Measurements from ENCODE around the gene RAB11FIP4.

The RAB11FIP4 gene

DNA sequence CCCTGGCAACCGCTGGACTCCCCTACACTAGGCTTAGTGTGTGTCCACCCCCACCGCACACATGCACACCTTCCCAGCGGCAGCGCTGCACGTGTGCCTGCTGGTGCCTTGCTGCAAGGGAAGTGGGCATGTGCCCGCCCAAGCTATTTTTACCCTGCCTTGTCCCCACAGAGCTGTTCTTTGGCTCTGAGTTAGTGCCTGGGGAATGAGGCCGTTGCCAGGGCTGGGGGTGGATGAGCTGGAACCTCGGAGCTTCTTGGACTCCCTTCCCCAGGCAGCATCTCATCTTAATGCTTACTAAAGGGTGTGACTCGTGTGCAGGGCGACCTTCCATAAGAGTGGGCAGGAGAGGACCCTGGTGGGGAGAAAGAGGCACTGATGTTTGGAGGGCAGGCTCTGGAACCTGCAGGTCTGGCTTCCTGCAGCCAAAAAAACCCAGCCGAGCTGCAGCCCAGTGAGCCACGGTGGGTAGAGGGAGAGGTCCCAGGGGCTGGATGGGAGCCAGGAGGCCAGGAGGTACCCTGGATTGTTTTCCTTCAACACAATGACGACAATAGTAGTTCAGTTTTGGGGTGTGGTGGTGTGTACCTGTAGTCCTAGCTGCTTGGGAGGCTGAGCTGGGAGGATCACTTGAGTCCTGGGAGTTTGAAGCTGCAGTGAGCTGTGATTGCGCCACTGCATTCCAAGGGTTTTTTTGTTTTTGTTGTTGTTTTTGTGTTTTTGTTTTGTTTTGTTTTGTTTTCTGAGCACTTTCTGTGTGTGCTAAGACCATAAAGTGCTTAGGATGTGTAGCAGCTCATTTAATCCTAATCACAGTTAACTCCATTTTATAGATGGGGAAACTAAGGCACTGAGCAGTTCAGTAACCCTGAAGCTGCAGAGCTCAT is 119.1 kb downstream of the RAB11FIP4 start:
- no peaks in the 10 kb centered on the region for H3K36me3 ChIP-seq
- peaks cover 0 to 10% (median 0%) of the 10 kb centered on the region in 11 experiments; a peak in 2 of 22 replicates for H3K27me3 ChIP-seq
- peak overlapping the region in 8 of 11 experiments; percentile 59 to 73 (median 69); a peak in 15 of 22 replicates for H3K9ac ChIP-seq
- peak overlapping the region in 8 of 11 experiments; percentile 64 to 80 (median 70); a peak in 16 of 22 replicates for H3K27ac ChIP-seq
- TF ChIP-seq Cebpa-rat (IDR thresholded peaks at IDR 0.05): no peak
- peak overlapping the region; percentile 90 to 99 (median 95) for H3K4me2 ChIP-seq
- H3K4me1 ChIP-seq: peaks cover 49 to 92% (median 82%) of the 10 kb centered on the region in 10 experiments
- peaks cover 0 to 17% (median 0%) of the 10 kb centered on the region in 11 experiments; a peak in 5 of 22 replicates for H4K20me1 ChIP-seq
- H3K9me3 ChIP-seq (replicated peaks in 1 of 11): no peaks in the 10 kb centered on the region
- H3K4me3 ChIP-seq: peak overlapping the region in 7 of 10 experiments; percentile 1 to 44 (median 31); a peak in 8 of 20 replicates

DNA sequence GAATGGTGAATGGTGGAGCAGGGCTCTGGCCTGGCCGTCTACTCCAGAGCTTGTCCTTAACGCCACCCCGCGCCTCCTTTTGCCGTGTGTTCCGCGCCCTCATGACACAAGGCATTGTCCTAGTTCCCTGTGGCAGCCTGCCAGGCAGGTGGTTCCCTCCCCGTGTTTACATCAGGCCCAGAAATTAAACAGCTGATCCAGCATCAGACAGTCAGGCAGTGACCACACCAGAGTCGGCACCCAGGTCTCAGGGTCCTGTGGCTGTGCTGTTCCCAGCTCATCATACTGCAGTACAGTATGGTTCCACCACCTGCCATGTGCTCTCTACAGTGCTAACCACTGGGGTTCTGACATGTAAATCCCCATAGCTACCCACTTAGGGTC is 119.7 kb downstream of the RAB11FIP4 start:
- peak overlapping the region in 7 of 11 experiments; percentile 59 to 73 (median 70); a peak in 8 of 22 replicates for H3K9ac ChIP-seq
- peaks cover 49 to 95% (median 85%) of the 10 kb centered on the region in 10 experiments for H3K4me1 ChIP-seq
- peak overlapping the region in 1 of 10 experiments; percentile 9; a peak in 1 of 20 replicates for H3K4me3 ChIP-seq
- no peaks in the 10 kb centered on the region for H3K36me3 ChIP-seq
- H3K4me2 ChIP-seq: peak overlapping the region; percentile 90 to 99 (median 95)
- peaks cover 0 to 19% (median 0%) of the 10 kb centered on the region in 11 experiments; a peak in 5 of 22 replicates for H4K20me1 ChIP-seq
- H3K27me3 ChIP-seq: peaks cover 0 to 10% (median 0%) of the 10 kb centered on the region in 11 experiments; a peak in 2 of 22 replicates
- H3K27ac ChIP-seq: peak overlapping the region in 7 of 11 experiments; percentile 64 to 80 (median 71); a peak in 12 of 22 replicates
- TF ChIP-seq Cebpa-rat (IDR thresholded peaks at IDR 0.05): no peak
- no peaks in the 10 kb centered on the region for H3K9me3 ChIP-seq (replicated peaks in 1 of 11)

DNA sequence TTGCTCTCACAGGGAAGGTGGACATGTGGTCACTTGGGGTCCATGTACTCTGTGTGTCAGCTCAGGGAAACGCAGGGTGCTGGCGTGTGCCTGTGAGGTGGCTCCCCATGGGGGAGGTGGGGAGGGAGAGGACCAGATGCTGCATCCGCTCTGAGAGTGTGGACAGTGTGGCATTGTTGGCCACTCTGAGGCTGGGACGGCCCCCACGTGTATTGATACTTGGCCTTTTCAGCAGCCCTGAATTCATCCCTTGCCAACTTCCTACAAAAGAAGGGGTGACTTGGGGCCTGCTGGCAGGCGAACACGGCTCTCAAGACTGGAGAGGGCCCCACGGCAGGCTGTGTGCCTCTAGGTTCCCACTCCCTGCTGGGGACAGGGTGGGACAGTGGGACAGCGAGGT is 120.1 kb downstream of the RAB11FIP4 start:
- H3K27ac ChIP-seq: peak overlapping the region in 8 of 11 experiments; percentile 29 to 80 (median 70); a peak in 13 of 22 replicates
- peaks cover 49 to 98% (median 85%) of the 10 kb centered on the region in 10 experiments for H3K4me1 ChIP-seq
- H3K4me3 ChIP-seq: peak overlapping the region in 1 of 10 experiments; percentile 9; a peak in 2 of 20 replicates
- no peaks in the 10 kb centered on the region for H3K36me3 ChIP-seq
- no peak for TF ChIP-seq Cebpa-rat (IDR thresholded peaks at IDR 0.05)
- peak overlapping the region in 6 of 11 experiments; percentile 13 to 73 (median 70); a peak in 8 of 22 replicates for H3K9ac ChIP-seq
- H4K20me1 ChIP-seq: peaks cover 0 to 19% (median 0%) of the 10 kb centered on the region in 11 experiments; a peak in 5 of 22 replicates
- peak overlapping the region; percentile 90 to 99 (median 95) for H3K4me2 ChIP-seq
- no peaks in the 10 kb centered on the region for H3K9me3 ChIP-seq (replicated peaks in 1 of 11)
- H3K27me3 ChIP-seq: peaks cover 0 to 10% (median 0%) of the 10 kb centered on the region in 11 experiments; a peak in 2 of 22 replicates

DNA sequence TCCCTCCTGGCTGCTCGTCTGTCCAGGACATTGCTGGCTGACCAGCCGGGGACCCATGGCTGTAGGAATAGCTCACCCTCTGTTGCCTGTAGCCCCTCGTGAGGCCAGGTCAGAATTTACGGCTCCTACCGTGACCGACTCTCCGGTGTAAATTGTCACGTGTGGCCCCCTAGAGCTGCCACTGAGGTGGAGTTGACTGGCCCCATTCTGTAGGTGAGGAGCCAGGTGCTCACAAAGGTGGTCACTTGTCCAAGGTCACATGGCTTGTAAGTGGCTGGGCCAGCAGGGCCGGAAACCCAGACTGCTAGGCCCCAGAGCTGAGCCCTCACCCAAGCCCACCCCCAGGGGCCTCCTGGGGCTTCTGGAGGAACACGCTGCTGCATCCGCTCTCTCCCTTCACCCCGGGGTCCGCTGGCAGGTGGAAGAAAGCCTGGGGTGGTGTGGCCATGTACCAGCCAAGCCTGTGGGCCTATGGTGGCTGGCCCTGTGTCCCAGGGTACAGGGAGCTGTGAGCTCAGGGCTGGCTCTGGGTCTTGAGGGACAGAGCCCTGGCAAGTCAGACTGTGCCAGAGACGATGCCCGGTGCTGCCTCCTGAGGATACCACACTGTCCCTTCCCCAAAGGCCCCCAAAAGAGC is 120.7 kb downstream of the RAB11FIP4 start:
- H3K27ac ChIP-seq: peak overlapping the region in 8 of 11 experiments; percentile 29 to 80 (median 70); a peak in 14 of 22 replicates
- H3K36me3 ChIP-seq: no peaks in the 10 kb centered on the region
- no peak for TF ChIP-seq Cebpa-rat (IDR thresholded peaks at IDR 0.05)
- peak overlapping the region in 10 of 11 experiments; percentile 13 to 73 (median 47); a peak in 13 of 22 replicates for H3K9ac ChIP-seq
- peak overlapping the region; percentile 30 to 99 (median 95); a peak in 20 of 22 replicates for H3K4me2 ChIP-seq
- H4K20me1 ChIP-seq: peaks cover 0 to 19% (median 0%) of the 10 kb centered on the region in 11 experiments; a peak in 5 of 22 replicates
- H3K4me3 ChIP-seq: no peak overlapping the region; a peak in 2 of 20 replicates
- peaks cover 0 to 10% (median 0%) of the 10 kb centered on the region in 11 experiments; a peak in 2 of 22 replicates for H3K27me3 ChIP-seq
- H3K9me3 ChIP-seq (replicated peaks in 1 of 11): no peaks in the 10 kb centered on the region
- peaks cover 49 to 94% (median 86%) of the 10 kb centered on the region in 10 experiments for H3K4me1 ChIP-seq

DNA sequence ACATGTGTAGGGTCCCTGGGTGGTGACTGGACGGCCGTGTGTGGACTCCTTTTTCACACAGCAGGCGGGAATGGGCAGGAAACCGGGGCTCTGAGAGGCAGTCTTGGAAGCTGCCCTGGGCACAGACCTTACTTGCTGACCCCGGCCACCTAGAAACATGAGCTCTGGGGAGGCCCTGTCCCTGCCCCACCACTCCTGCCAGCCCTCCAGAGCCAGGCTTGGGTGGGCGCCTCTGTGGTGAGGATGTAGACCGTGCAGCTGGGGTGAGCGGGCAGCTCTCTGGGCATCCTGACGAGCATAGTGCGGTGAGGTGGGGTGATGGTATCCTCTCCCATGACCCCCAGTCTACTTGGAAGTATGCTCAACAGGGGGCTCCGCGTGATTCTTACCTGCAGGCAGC is 121.3 kb downstream of the RAB11FIP4 start:
- H3K27ac ChIP-seq: peak overlapping the region in 8 of 11 experiments; percentile 29 to 80 (median 70); a peak in 13 of 22 replicates
- H3K4me2 ChIP-seq: peak overlapping the region; percentile 30 to 99 (median 95); a peak in 19 of 22 replicates
- peaks cover 0 to 2% (median 0%) of the 10 kb centered on the region in 11 experiments; a peak in 1 of 22 replicates for H3K36me3 ChIP-seq
- H3K27me3 ChIP-seq: peaks cover 0 to 10% (median 0%) of the 10 kb centered on the region in 11 experiments; a peak in 2 of 22 replicates
- peaks cover 48 to 94% (median 84%) of the 10 kb centered on the region in 10 experiments for H3K4me1 ChIP-seq
- H3K9me3 ChIP-seq (replicated peaks in 1 of 11): no peaks in the 10 kb centered on the region
- H3K4me3 ChIP-seq: no peak overlapping the region; a peak in 1 of 20 replicates
- H3K9ac ChIP-seq: peak overlapping the region in 8 of 11 experiments; percentile 15 to 73 (median 64); a peak in 11 of 22 replicates
- H4K20me1 ChIP-seq: peaks cover 0 to 19% (median 0%) of the 10 kb centered on the region in 11 experiments; a peak in 5 of 22 replicates
- TF ChIP-seq Cebpa-rat (IDR thresholded peaks at IDR 0.05): no peak

- H4K20me1 ChIP-seq: peaks cover 0 to 19% (median 0%) of the 10 kb centered on the region in 11 experiments; a peak in 4 of 22 replicates
- H3K9me3 ChIP-seq (replicated peaks in 1 of 11): no peaks in the 10 kb centered on the region
- peaks cover 0 to 10% (median 0%) of the 10 kb centered on the region in 11 experiments; a peak in 7 of 22 replicates for H3K36me3 ChIP-seq
- peak overlapping the region in 3 of 11 experiments; percentile 9 to 41 (median 26); a peak in 2 of 22 replicates for H3K9ac ChIP-seq
- peak overlapping the region in 3 of 11 experiments; percentile 4 to 50 (median 28); a peak in 6 of 22 replicates for H3K27ac ChIP-seq
- H3K4me3 ChIP-seq: no peak overlapping the region
- peaks cover 38 to 83% (median 73%) of the 10 kb centered on the region in 10 experiments for H3K4me1 ChIP-seq
- no peak for TF ChIP-seq Cebpa-rat (IDR thresholded peaks at IDR 0.05)
- peaks cover 0 to 10% (median 0%) of the 10 kb centered on the region in 11 experiments; a peak in 2 of 22 replicates for H3K27me3 ChIP-seq
- H3K4me2 ChIP-seq: peak overlapping the region in 9 of 11 experiments; percentile 8 to 99 (median 96); a peak in 17 of 22 replicates
Observed at GRCh38 chr17:31513731-31514427, 122.4 kb downstream of the RAB11FIP4 start.

DNA sequence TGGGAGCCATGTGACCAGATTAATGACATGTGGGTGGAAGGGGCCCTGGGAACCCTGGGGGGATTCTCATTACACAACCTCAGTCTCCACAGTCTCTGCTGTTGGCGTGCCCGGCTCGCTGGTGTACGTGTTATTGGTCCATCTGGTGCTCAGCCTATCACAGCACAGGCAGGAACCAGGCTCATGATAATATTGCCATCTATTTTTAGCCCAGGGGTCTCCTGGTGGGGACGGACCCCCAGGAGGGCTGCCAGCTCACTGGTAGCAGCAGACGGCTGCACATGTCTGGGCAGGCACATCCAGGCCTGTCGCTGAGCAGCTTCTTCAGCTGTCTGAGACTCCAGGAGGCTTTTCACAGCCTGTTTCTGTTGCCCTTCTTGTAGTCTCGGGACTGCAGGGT is 123.8 kb downstream of the RAB11FIP4 start:
- H3K9me3 ChIP-seq (replicated peaks in 1 of 11): no peaks in the 10 kb centered on the region

More for the DNA sequence above, 123.8 kb downstream of the RAB11FIP4 start:
- H4K20me1 ChIP-seq: peaks cover 0 to 19% (median 0%) of the 10 kb centered on the region in 11 experiments; a peak in 3 of 22 replicates
- TF ChIP-seq Cebpa-rat (IDR thresholded peaks at IDR 0.05): no peak
- H3K27me3 ChIP-seq: peaks cover 0 to 3% (median 0%) of the 10 kb centered on the region in 11 experiments; a peak in 2 of 22 replicates
- H3K4me2 ChIP-seq: peak overlapping the region in 7 of 11 experiments; percentile 94 to 98 (median 96); a peak in 10 of 22 replicates
- H3K36me3 ChIP-seq: peaks cover 0 to 18% (median 7%) of the 10 kb centered on the region in 11 experiments; a peak in 11 of 22 replicates
- H3K4me3 ChIP-seq: no peak overlapping the region
- peak overlapping the region in 2 of 11 experiments; percentile 4 to 38; a peak in 2 of 22 replicates for H3K27ac ChIP-seq
- peak overlapping the region in 1 of 11 experiments; percentile 31; a peak in 1 of 22 replicates for H3K9ac ChIP-seq
- H3K4me1 ChIP-seq: peaks cover 24 to 69% (median 60%) of the 10 kb centered on the region in 10 experiments

All from BLaER1 treated with 17β-estradiol and CSF1 and Interleukin-3, amounts not matched to agents 10 nM and 100 nM (cell line).